Upper lobe of right lung (tissue), 1 donor: ENCODE data around the gene HIVEP3. TPM values are rescaled to one million over a fixed set of nuclear protein-coding genes. Genes with fewer than 3 reads are reported as not detected.

Experiments used
- ATAC-seq: fragments of 200-7000 bp; cut with Tn5 transposase; one replicate; pipeline ENCODE4 v1.9.1; 2020; ENCODE audit warnings: mild to moderate bottlenecking, moderate library complexity
- DNase-seq: peaks from one replicate; pipeline ENCODE4 v3.0.0-alpha.2; 2020
- H3K27ac ChIP-seq: fragments of 200-600 bp; one replicate; pipeline ENCODE4 v1.8.0; 2022
- H3K27me3 ChIP-seq: fragments of 200-600 bp; one replicate; pipeline ENCODE4 v1.8.0; 2022; ENCODE audit warnings: mild to moderate bottlenecking
- H3K36me3 ChIP-seq: fragments of 200-600 bp; one replicate; pipeline ENCODE4 v1.8.0; 2022
- H3K4me1 ChIP-seq: fragments of 200-600 bp; one replicate; pipeline ENCODE4 v1.8.0; 2022
- H3K4me3 ChIP-seq: fragments of 200-600 bp; one replicate; pipeline ENCODE4 v1.8.0; 2022; ENCODE audit warnings: mild to moderate bottlenecking
- H3K9me3 ChIP-seq: fragments of 200-600 bp; one replicate; pipeline ENCODE4 v1.8.0; 2022
- CTCF ChIP-seq: fragments of 200-600 bp; IDR thresholded peaks from one replicate; pipeline ENCODE4 v1.8.0; 2022; ENCODE audit warnings: antibody characterized with exemption
- intact Hi-C: fragments of 100-400 bp; cut with DNase I; formaldehyde crosslinking; loops from one replicate; pipeline ENCODE4 v1.11.0; 2022
- total RNA-seq: library from RNA; stranded (reverse); fragmentation: NEBNext Ultra II Directional; extraction: Animal tissue kit (Norgen Biotek cat#: 25700); gene quantifications from one replicate; pipeline ENCODE4 v1.2.1, GENCODE V29; 2021
- donor health status: DM: no; HTN: yes; CAD: no; lungs with severe emphysema.

HIVEP3 gene
- total RNA-seq, 1 donor from 2014 or later: 16.6 TPM

GRCh38 chr1:41640756-41641474 lies 277.8 kb downstream of the HIVEP3 start:
- ATAC-seq (no peak), DNase-seq (peak; percentile 17)
- Histone ChIP-seq H3K36me3 (no peaks in the 10 kb centered on the region), H3K27me3 (no peaks in the 10 kb centered on the region), H3K4me3 (no peak overlapping the region), H3K9me3 (no peaks in the 10 kb centered on the region), H3K4me1 (peaks cover 6% of the 10 kb centered on the region), H3K27ac (no peak overlapping the region)
- intact Hi-C loops: no loop called here
- TF ChIP-seq CTCF: no peak

- H3K4me1 ChIP-seq: peaks cover 6% of the 10 kb centered on the region
- H3K27ac ChIP-seq: no peak overlapping the region
- H3K27me3 ChIP-seq: no peaks in the 10 kb centered on the region
- no peak overlapping the region for H3K4me3 ChIP-seq
- TF ChIP-seq CTCF: no peak
- H3K9me3 ChIP-seq: no peaks in the 10 kb centered on the region
- intact Hi-C loops: no loop called here
- DNase-seq: no peak
- H3K36me3 ChIP-seq: no peaks in the 10 kb centered on the region
- ATAC-seq: no peak
Observed at GRCh38 chr1:41640141-41640751, 278.5 kb downstream of the HIVEP3 start.

- Histone ChIP-seq H3K4me3 (no peak overlapping the region), H3K27me3 (no peaks in the 10 kb centered on the region), H3K9me3 (no peaks in the 10 kb centered on the region), H3K4me1 (peaks cover 6% of the 10 kb centered on the region), H3K36me3 (no peaks in the 10 kb centered on the region), H3K27ac (no peak overlapping the region)
- intact Hi-C loops: no loop called here
- ATAC-seq: peak; percentile 48
- TF ChIP-seq CTCF: no peak
- DNase-seq: no peak
Observed at GRCh38 chr1:41639332-41639936, 279.3 kb downstream of the HIVEP3 start.

GRCh38 chr1:41638086-41639024 lies 280.4 kb downstream of the HIVEP3 start:
- Histone ChIP-seq H3K9me3 (no peaks in the 10 kb centered on the region), H3K4me3 (no peak overlapping the region), H3K27ac (no peak overlapping the region), H3K27me3 (no peaks in the 10 kb centered on the region), H3K4me1 (peaks cover 6% of the 10 kb centered on the region), H3K36me3 (no peaks in the 10 kb centered on the region)
- ATAC-seq: no peak
- no peak for DNase-seq
- TF ChIP-seq CTCF: no peak
- intact Hi-C loops: no loop called here

- Histone ChIP-seq H3K36me3 (no peaks in the 10 kb centered on the region), H3K4me1 (peaks cover 6% of the 10 kb centered on the region), H3K27ac (no peak overlapping the region), H3K9me3 (no peaks in the 10 kb centered on the region), H3K27me3 (no peaks in the 10 kb centered on the region), H3K4me3 (no peak overlapping the region)
- DNase-seq: no peak
- TF ChIP-seq CTCF: no peak
- intact Hi-C loops: no loop called here
- no peak for ATAC-seq
Observed at GRCh38 chr1:41637367-41637766, 281.4 kb downstream of the HIVEP3 start.
